Choroid plexus epithelial cell (primary cell): Measurements from ENCODE around the gene ALG3.
A peak's percentile ranks its signal among the peaks of the same experiment; 100 is the strongest.

ENCODE experiments used
- DNase-seq: peaks from one replicate; pipeline ENCODE4 v3.0.0-alpha.2; 2010; ENCODE audit warnings: low read depth
- H3K4me3 ChIP-seq: 2 replicates; pipeline ENCODE4 v1.5.1; 2011; ENCODE audit warnings: low read depth, mild to moderate bottlenecking, control low read depth, low read length, moderate library complexity
- CTCF ChIP-seq: conservative IDR thresholded peaks from 2 replicates; pipeline ENCODE4 v1.5.1; 2011; ENCODE audit warnings: low read depth, mild to moderate bottlenecking, control low read depth, inconsistent platforms, low read length, moderate library complexity

ALG3 gene

DNA sequence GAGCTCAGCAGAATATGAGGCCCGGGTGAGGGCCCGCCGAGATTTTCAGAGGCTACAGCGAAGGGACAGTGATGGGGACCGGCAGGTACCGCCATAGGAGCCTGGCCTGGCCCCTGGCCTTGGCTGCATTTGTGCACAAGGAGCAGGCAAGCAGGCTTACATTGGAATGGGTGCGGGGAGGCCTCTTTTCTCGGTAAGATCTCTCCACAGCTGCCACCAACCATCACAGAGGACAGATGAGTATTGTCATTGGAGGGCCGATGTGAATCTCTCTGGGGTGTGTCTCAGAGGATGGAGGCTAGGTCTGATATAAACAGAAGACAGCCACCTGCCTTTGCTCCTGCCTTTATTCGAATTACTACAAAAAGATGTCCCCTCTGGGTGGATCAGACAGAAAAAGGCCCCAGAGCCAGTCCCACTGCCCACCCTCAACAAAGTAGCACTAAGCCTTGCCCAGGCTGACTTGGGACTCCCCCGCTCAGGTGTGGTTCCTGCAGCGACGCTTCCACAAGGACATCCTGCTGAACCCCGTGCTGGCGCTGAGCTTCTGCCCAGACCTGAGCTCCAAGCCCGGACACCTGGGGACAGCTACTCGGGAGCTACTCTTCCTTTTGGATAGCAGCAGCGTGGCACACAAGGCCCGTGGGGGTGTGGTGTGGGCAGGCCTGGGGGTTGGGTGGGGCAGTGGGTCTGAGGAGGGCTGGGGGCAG lies 13.9 kb downstream of the ALG3 start:
- no peak overlapping the region for H3K4me3 ChIP-seq
- TF ChIP-seq CTCF, result no peak
- no peak for DNase-seq

GRCh38 chr3:184234224-184234623 lies 14.5 kb downstream of the ALG3 start:
- peak; percentile 90 for DNase-seq
- no peak overlapping the region for H3K4me3 ChIP-seq
- TF ChIP-seq CTCF, result peak; percentile 36

DNA sequence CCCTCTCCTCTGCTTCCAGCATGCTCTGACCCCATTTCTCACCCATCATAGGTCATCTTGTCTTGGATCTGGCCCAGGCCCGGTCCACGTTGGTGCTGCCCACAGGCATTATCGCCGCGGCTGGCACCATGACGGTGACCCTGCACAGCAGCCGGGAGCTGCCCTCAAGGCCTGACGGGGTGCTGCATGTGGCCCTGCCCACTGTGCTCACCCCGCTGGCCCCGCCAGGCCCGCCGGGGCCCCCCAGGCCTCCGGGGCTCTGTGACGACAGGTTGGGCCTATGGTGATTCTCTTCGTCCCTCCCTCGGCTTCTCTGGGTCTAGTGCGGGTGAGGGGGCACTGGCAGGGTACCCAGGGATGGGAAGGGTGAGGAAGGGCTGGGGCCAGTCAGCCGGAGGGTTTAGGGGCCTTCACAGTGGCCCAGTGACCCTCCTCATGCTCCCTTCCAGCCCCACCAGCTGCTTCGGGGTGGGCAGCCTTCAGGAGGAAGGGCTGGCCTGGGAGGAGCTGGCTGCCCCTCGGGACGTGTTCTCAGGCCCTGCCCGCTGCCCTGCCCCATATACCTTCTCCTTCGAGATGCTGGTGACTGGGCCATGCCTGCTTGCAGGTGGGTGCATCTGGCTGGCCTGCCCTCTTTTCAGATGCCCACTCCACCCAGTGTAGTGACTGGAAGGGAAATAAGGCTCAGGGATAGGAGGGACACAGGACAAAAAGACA lies 15.5 kb downstream of the ALG3 start:
- no peak overlapping the region for H3K4me3 ChIP-seq
- no peak for TF ChIP-seq CTCF
- DNase-seq, result no peak

GRCh38 chr3:184231671-184232070 lies 17.1 kb downstream of the ALG3 start:
- peak; percentile 22 for DNase-seq
- no peak overlapping the region for H3K4me3 ChIP-seq
- TF ChIP-seq CTCF, result no peak

DNA sequence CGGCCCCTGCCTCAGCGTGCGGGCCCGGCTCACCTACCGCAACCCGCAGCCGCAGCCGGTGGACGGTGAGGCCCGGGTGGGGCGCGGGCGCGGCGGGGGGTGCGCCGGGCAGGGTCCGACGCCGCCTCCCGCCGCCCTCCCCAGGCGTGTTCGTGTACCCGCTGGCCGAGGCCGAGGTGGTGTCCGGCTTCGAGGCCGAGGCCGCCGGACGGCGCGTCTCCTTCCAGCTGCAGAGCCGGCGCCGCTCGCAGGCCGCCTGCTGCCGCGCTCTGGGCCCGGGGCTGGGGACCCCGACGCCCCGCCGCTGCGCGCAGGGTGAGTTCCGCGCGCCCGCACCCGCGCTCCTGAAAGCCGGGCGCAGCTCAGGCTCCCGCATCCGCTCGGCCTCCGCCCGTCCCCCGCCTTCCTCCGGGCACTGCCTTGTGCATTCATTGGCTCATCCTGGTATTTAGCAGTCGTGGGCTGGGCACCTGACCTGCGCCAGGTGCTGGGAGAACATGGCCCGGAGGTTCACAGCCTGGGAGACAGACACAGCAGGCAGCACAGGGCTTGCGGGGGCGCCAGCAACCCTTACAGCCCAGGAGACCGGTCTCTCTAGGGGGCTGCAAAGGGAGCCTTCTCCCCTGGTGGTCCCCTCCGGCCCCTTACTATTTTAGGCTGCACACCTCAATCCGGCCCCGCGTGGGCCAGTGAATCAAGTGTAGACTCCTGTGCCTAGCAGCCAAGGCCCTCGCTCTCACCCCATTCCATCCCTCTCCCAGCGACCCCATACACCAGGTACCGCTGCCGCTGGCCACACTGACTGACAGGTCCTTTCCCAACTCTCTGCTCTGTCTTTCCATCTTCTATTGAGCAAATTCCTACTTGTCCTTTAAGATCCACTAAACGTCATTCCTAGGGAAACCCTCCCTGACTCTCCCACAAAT lies 17.9 kb downstream of the ALG3 start:
- no peak for TF ChIP-seq CTCF
- H3K4me3 ChIP-seq, result no peak overlapping the region
- DNase-seq, result no peak

DNA sequence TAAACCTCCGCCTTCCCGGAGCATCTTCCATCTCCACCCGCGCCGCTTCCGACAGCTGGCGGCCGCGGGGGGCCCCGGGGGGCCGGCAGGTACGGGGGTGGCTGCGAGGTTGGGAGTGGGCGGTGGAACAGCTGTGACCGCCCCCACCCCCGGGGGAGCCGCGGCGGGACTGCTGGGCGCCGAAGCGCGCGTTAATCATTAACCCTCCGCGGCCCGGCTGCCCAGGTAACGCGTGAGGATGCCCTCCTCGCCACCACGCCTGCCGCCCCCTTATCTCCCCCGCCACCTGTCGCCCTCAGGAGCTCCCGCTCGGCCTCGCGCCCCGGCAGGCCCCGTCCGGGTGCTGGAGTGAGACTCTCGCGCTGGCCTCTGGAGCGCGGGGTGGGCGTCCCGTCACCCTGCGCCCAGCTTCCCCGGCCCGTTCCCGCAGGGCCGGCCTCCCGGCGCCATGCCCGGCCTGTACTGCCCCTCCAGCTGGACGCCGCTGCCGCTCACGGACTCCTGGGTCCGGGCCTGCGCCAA lies 18.6 kb downstream of the ALG3 start:
- no peak for TF ChIP-seq CTCF
- DNase-seq, result no peak
- H3K4me3 ChIP-seq, result no peak overlapping the region
